ENCODE measurements around the gene BCAS4.

The BCAS4 gene

DNA sequence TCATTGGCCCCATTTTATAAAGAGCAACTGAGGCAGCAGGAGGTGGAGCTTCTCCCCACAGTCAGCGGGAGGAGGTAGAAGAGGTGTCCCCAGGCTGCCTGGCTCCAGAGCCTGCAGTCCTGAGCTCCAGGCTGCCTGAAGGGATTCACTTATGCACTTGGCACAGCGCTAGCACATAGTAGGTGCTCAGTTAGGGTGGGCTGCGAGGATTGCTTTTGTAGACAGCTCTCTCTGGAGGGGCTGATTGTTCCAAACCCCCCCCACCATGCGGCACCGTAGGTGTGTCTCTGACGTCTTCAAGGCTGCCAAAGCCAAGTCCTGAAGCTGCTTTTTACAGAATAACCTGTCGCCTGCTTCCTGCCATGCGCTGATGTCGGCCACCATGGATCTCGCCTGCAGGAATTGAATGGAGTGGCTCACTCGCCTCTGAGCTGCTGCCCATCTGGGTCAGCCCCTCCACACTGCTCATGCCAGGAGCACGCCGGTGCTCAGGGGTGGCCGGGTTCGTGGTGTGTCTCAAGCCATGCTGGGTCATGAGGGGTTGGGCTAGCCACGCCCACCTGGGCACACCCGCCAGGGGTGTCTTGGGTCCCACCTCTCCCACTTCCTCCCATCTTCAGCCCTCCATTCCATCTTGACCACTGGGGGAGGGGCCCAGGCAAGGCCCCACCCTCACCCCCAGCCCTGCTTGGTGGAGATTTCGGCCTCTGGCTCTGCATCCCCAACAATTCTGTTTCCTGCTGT, 59.8 kb downstream of the BCAS4 start:
- no peak for TF ChIP-seq SUZ12 (IDR thresholded peaks at IDR 0.05)
- TF ChIP-seq ZNF384 (IDR thresholded peaks at IDR 0.05) = no peak
- TF ChIP-seq ARNT (IDR thresholded peaks at IDR 0.05) = no peak
- ChIA-PET CTCF (no interaction called here), POLR2A (no interaction called here)
- DNase-seq (ENCODE audit: extremely low spot score) = no peak

DNA sequence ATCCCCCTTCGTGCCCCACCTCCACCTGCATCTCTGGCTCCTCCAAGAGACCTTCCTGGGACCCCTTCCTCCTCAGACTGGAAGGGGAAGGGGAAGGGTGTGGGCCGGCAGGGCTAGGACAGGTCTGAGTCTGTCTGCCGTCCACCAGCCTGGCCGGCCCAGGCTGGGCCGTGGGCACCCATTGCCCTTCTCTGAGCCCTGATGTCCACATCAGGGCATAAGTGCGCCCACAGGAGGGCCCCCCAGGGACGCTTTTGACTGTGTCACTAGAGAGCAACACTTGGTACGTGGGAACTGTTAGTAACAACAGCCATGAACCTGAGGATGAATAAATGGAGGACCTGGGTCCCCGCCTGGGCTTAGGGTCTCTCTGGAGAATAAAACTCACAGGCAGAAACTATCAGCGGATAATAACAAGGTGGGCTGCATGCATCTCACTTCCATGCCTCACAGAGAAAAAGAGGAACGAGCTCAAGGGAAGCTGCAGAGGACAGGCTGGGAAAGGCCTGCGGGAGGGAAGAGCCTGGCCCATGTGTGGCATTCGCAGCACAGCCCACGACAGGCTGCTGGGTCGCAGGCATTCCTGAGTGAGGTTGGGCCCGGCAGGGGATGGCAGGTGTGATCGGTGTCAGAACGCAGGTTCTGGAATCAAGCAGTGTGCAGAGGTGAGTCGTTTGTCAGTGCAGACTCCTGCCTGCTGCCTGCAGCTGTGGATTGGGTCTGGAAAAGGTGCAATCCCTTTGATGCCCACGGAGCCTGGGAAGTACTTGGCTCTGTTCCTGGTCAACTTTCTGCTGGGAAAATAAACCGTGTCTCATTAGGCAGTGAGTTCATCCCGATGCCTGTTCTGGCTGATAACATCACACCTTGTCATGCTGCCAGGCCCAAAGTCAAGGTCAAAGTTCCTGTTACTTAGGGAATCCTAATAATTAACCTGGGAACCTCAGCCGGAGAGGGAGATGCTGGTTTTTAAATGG, 60.9 kb downstream of the BCAS4 start:
- ChIA-PET CTCF (interaction anchor here (1.3 kb wide), 1 partner anchor 10 kb away, joined by 3 read pairs; no protein-coding TSS in a partner anchor), POLR2A (no interaction called here)
- no peak for DNase-seq (ENCODE audit: extremely low spot score)
- TF ChIP-seq FOXK2 (IDR thresholded peaks at IDR 0.05) (no peak), NFRKB (IDR thresholded peaks at IDR 0.05) (no peak), TARDBP (IDR thresholded peaks at IDR 0.05) (no peak), FOXA1 (IDR thresholded peaks at IDR 0.05) (no peak), ELF4 (IDR thresholded peaks at IDR 0.05) (no peak), SP1 (IDR thresholded peaks at IDR 0.05) (no peak), FOXM1 (IDR thresholded peaks at IDR 0.05; ENCODE audit: borderline replicate concordance) (no peak), ARNT (IDR thresholded peaks at IDR 0.05) (no peak), SUZ12 (IDR thresholded peaks at IDR 0.05) (no peak), HDGF (IDR thresholded peaks at IDR 0.05; ENCODE audit: borderline replicate concordance) (no peak), BHLHE40 (IDR thresholded peaks at IDR 0.05; ENCODE audit: borderline replicate concordance) (no peak), ZNF384 (IDR thresholded peaks at IDR 0.05) (no peak), LEF1 (IDR thresholded peaks at IDR 0.05; ENCODE audit: borderline replicate concordance) (no peak), CTBP1 (IDR thresholded peaks at IDR 0.05; ENCODE audit: borderline replicate concordance) (no peak), L3MBTL2 (conservative IDR thresholded peaks at IDR 0.05) (no peak)
- TF ChIP-seq, protein P1, sequence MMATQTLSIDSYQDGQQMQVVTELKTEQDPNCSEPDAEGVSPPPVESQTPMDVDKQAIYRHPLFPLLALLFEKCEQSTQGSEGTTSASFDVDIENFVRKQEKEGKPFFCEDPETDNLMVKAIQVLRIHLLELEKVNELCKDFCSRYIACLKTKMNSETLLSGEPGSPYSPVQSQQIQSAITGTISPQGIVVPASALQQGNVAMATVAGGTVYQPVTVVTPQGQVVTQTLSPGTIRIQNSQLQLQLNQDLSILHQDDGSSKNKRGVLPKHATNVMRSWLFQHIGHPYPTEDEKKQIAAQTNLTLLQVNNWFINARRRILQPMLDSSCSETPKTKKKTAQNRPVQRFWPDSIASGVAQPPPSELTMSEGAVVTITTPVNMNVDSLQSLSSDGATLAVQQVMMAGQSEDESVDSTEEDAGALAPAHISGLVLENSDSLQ (IDR thresholded peaks at IDR 0.05) = no peak

DNA sequence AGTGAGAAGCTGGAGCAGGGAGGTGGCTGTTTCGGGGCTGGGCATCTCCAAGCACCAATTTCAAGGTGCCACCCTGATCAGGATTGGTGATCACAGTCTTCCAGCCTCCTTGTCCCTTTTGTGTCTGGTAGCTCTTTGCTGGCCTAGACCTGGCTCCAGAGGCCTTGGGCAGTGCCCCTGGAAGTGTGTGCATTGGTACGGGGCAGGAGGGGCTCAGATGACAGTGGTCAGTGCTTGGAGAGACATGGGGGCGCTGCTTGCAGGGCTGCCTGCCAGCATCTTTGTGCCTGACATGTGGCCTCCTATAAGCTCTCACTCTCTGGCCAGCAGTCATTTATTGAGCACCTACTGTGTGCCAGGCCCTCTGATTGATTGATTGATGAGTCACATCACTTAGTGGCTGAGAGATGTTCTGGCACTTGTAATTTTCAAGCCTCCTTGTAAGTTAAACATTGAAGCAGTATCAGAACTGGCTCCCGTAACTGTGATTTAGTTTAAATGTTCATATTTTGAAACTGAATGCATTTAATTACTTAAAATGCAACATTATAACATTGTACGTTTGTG, 61.7 kb downstream of the BCAS4 start:
- CTCF ChIA-PET = interaction anchor here (1.3 kb wide), 1 partner anchor 9 kb away, joined by 3 read pairs; no protein-coding TSS in a partner anchor
- DNase-seq (ENCODE audit: extremely low spot score) = no peak
- POLR2A ChIA-PET = no interaction called here
- TF ChIP-seq ZNF384 (IDR thresholded peaks at IDR 0.05) (no peak), SP1 (IDR thresholded peaks at IDR 0.05) (no peak), ARNT (IDR thresholded peaks at IDR 0.05) (no peak), L3MBTL2 (conservative IDR thresholded peaks at IDR 0.05) (no peak), SUZ12 (IDR thresholded peaks at IDR 0.05) (no peak), TARDBP (IDR thresholded peaks at IDR 0.05) (no peak), FOXM1 (IDR thresholded peaks at IDR 0.05; ENCODE audit: borderline replicate concordance) (no peak), FOXA1 (IDR thresholded peaks at IDR 0.05) (no peak), FOXK2 (IDR thresholded peaks at IDR 0.05) (no peak), ELF4 (IDR thresholded peaks at IDR 0.05) (no peak)
- TF ChIP-seq, protein P1 (IDR thresholded peaks at IDR 0.05) = no peak

DNA sequence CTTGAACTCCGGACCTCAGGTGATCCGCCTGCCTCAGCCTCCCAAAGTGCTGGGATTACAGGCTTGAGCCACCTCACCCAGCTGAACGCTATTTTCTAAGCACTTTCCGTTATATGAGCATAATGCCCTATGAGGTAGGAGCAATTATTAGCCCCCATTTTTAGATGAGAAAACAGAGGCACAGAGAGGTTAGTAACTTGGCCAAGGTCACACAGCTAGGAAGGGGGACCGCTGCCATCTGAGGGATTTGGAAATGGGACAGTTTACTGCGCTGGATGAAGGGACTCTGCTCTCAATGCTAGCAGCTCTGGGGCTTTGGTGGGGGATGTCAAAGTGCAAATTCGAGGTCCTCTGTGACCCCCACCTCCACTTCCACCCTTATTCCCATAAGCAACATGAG, 62.5 kb downstream of the BCAS4 start:
- no peak for DNase-seq (ENCODE audit: extremely low spot score)
- POLR2A ChIA-PET = no interaction called here
- TF ChIP-seq HDGF (IDR thresholded peaks at IDR 0.05; ENCODE audit: borderline replicate concordance) (no peak), NFRKB (IDR thresholded peaks at IDR 0.05) (no peak), FOXA1 (IDR thresholded peaks at IDR 0.05) (no peak), SUZ12 (IDR thresholded peaks at IDR 0.05) (no peak), ZNF384 (IDR thresholded peaks at IDR 0.05) (no peak), FOXM1 (IDR thresholded peaks at IDR 0.05; ENCODE audit: borderline replicate concordance) (no peak), CTBP1 (IDR thresholded peaks at IDR 0.05; ENCODE audit: borderline replicate concordance) (no peak), SP1 (IDR thresholded peaks at IDR 0.05) (no peak), BHLHE40 (IDR thresholded peaks at IDR 0.05; ENCODE audit: borderline replicate concordance) (no peak), ELF4 (IDR thresholded peaks at IDR 0.05) (no peak), FOXK2 (IDR thresholded peaks at IDR 0.05) (no peak), TARDBP (IDR thresholded peaks at IDR 0.05) (no peak), ARNT (IDR thresholded peaks at IDR 0.05) (no peak), L3MBTL2 (conservative IDR thresholded peaks at IDR 0.05) (no peak), LEF1 (IDR thresholded peaks at IDR 0.05; ENCODE audit: borderline replicate concordance) (no peak)
- TF ChIP-seq, protein P1 (IDR thresholded peaks at IDR 0.05) = no peak
- CTCF ChIA-PET = interaction anchor here (1.3 kb wide), 1 partner anchor 8 kb away, joined by 3 read pairs; no protein-coding TSS in a partner anchor

DNA sequence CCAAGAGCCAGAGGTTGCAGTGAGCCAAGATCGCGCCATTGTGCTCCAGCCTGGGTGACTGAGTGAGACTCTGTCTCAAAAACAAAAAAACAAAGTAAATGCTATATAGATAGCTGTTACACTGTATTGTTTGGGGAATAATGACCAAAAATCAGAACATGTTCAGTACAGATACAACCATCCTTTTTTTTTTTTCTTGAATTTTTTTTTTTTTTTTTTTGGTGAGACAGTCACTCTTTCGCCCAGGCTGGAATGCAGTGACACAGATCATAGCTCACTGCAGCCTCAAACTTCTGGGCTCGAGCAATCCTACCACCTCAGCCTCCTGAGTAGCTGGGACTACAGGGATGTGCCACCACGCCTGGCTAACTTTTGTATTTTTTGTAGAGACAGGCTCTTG, 63.7 kb downstream of the BCAS4 start:
- TF ChIP-seq, protein P1 (IDR thresholded peaks at IDR 0.05) = no peak
- TF ChIP-seq LEF1 (IDR thresholded peaks at IDR 0.05; ENCODE audit: borderline replicate concordance) (no peak), FOXA1 (IDR thresholded peaks at IDR 0.05) (no peak), TARDBP (IDR thresholded peaks at IDR 0.05) (no peak), ZNF384 (IDR thresholded peaks at IDR 0.05) (no peak), SUZ12 (IDR thresholded peaks at IDR 0.05) (no peak), CTBP1 (IDR thresholded peaks at IDR 0.05; ENCODE audit: borderline replicate concordance) (no peak), L3MBTL2 (conservative IDR thresholded peaks at IDR 0.05) (no peak), FOXM1 (IDR thresholded peaks at IDR 0.05; ENCODE audit: borderline replicate concordance) (no peak), FOXK2 (IDR thresholded peaks at IDR 0.05) (no peak), BHLHE40 (IDR thresholded peaks at IDR 0.05; ENCODE audit: borderline replicate concordance) (no peak), NFRKB (IDR thresholded peaks at IDR 0.05) (no peak), HDGF (IDR thresholded peaks at IDR 0.05; ENCODE audit: borderline replicate concordance) (no peak), ARNT (IDR thresholded peaks at IDR 0.05) (no peak), ELF4 (IDR thresholded peaks at IDR 0.05) (no peak), SP1 (IDR thresholded peaks at IDR 0.05) (no peak)
- no peak for DNase-seq (ENCODE audit: extremely low spot score)
- ChIA-PET POLR2A (no interaction called here), CTCF (no interaction called here)
